GM21447 (cell line): ENCODE results near the gene SFMBT2.

Experiments
- ATAC-seq: cut with Tn5 transposase; IDR thresholded peaks from one replicate; pipeline ENCODE4 v1.9.1; 2021; ENCODE audit not compliant: unreplicated experiment

SFMBT2 gene

DNA sequence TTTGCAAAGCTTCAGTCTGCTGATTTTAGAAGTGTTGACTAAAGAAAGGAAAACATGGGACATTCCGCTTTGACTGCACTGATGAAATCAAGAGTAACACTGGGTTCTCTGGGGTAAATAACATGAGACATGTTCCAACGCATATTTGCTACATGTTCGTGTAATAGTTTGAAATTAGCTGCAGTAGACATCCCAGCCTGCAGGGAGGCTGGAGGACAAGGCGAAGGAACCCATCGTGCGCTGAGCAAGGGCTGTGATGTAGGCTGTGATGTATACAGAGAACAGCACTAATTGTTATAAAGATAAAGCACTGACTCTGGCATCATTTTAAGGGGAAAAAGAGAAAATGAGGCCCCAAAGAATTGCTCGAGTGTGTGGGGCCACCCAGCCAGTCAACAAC lies 40.3 kb downstream of the SFMBT2 start:
- ATAC-seq = no peak

- ATAC-seq = no peak
These were observed 45.6 kb downstream of the SFMBT2 start for GRCh38 chr10:7365027-7365745.

GRCh38 chr10:7364474-7364873 lies 46.4 kb downstream of the SFMBT2 start:
- no peak for ATAC-seq

DNA sequence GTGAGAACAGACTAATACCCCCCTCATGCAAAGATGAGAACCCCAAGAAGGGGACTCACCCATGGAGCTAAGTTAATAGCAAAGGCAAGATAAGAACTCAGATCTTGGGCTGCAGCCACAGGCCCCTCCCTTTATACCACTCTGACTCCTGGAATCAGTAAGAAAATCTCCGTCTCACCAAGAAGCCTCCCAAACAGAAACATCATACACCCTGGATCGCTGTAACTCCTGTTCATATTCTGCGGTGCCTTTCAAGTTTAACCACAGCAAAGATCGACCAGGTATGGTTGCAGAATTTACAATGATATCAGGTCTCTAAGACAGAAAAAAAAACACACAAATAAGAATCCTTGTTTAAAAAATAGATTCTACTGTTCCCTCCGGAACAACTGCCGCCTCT lies 47.1 kb downstream of the SFMBT2 start:
- ATAC-seq = no peak

DNA sequence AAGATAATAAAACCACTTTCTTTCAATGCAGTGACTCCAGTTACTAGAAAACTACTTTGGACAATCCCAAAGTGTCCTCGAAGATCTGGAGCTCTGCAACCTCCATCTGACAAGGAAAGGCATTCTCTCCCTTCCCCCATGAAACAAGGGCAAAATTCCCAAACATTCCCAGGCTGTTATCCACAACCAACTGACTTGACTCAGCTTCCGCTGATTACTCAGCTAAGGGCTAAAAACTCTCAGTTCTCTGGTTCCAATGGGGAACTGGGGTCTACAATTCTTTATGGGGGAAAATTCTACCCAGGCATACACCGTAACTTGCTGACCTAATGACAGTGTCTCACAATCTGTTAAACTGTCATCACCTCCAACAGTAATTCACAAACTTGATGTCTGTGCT lies 48.4 kb downstream of the SFMBT2 start:
- ATAC-seq = no peak

DNA sequence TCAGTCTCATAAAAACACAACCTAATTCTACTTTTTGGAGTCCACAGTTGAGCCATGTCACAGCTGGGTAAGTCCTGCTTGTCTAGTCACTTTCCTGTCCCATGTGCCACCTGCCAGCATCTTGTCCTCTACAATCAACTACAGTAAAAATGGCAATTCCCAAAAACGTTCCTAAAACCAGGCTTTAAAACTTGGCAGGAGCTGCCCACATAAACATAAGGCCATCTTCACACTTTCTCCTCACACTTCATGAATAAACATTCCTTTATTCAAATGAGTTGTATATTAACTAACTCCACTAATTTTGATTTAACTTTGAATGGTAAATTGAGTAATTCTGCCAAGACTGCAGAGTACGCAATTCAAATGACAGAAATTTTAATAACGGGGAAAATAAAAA lies 49.5 kb downstream of the SFMBT2 start:
- no peak for ATAC-seq

DNA sequence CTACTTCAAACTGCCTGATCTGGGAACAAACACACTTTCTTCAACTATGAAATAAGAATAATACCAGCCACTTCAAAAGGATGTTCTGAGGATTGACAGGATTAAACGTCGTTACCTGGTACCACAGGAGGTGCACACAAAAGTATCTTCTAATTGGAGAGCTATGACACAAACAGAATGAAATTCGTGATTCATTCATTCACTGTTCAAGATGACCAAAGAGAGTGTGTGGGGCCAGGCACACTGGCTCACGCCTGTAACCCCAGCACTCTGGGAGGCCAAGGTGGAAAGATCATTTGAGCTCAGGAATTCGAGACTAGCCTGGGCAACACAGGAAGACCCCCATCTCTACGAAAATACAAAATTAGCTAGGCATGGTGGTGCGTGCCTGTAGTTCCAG lies 50.9 kb downstream of the SFMBT2 start:
- no peak for ATAC-seq

GRCh38 chr10:7359356-7359755 lies 51.5 kb downstream of the SFMBT2 start:
- ATAC-seq = no peak

- no peak for ATAC-seq
These were observed 53.6 kb downstream of the SFMBT2 start for GRCh38 chr10:7357193-7357592.

DNA sequence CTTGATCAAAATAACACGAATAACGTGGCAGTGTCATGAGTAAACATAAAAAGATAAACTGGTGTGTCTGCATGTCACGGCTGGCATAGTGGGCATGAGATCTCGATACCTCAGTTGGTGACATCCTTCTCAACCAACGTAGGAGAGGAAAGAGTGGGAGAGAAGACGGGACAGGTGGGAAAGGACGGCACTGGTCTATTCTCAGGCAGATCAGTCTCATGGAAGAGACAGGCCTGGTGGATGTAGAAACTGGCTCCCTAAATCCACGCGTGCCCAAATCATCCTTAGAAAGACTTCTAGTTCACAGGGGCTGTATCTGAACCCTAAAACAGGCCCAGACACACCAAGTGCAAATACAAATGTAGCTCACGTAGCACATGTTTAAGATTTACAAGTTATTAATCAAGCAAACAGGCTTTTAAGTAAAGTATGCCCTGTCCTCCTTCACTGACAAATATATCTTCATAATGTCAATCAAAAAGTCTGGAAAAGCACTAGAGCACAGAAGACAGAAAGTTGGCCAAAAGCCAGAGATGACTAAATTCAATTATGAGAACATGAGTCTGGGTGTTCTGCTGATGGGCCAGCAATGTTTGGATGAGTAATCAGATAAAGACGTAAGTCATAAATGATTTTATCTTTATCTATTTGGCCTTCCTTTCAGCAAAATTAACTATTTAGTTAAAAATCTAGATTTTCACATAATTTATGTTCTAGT lies 56.3 kb downstream of the SFMBT2 start:
- ATAC-seq = no peak

- ATAC-seq = no peak
These were observed 58.9 kb downstream of the SFMBT2 start for GRCh38 chr10:7351894-7352293.

DNA sequence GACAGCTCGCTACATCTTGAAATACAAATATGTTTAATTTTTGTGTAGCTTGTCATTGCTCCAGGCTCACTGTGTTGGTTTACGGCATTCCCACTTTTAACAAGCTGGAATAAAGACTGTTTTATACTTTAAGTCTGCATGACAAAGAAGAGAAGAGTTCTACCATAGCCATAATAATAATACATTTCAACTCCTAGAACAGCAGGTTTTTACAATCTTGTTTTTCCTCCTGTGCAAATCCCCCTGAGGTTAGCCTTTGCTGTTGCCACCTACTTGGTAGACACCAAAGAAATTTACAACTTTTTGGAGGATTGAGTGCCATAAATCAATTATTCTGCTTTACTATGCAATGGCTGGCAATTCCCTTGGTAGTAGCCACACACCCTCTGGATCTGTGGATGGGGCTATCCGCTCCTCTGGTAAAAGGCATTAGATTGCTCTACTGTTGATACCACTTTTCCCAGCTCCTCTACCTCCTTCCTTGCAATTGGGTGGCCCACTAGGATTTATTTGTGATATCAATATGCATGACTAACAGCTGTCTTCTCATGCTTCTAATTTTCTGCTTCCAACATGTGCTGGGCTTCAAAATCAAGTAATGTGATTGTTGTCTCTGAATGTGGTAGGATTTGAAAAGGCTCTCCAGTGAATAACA lies 60.2 kb downstream of the SFMBT2 start:
- ATAC-seq = no peak

DNA sequence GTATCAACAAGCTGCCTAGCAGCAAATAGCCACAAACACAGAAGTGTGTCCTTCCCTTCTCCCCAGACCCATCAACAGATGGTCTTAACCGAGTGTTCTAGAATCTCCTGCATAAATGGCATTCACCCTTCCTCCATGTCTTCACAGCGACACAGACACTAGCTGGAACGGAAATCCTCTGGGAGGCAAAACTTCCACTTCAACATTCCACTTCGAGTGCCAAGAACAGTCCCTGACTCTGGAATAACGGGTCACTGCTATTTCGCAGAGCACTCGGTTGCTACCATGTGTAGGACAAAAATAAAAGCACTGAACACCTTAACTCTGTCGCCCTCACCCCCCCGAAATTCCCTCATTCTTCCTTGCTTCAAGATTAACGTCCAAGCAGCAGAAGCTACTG lies 65.1 kb downstream of the SFMBT2 start:
- no peak for ATAC-seq

- ATAC-seq = no peak
These were observed 67.8 kb downstream of the SFMBT2 start for GRCh38 chr10:7343040-7343439.

- ATAC-seq = no peak
These were observed 70.5 kb downstream of the SFMBT2 start for GRCh38 chr10:7340179-7340874.

DNA sequence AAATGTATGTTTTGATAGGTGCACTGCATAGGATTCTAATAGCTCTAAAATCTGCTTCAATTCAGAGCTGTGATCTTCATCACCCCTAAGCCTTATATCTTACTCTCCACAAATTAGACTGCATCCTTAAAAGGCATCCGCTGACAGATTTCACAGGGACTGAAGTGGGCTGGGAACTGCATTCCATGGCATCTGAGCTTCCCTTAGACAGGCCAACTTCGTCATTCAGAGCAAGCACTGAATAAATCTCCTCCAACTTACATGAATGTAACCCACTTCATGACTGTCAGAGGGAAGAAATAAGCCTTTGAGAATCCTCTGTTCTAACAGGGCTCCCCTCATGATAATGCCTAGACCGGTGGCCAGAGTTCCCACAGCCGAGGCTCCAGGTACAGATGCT lies 71.3 kb downstream of the SFMBT2 start:
- ATAC-seq = no peak

- no peak for ATAC-seq
These were observed 72.4 kb downstream of the SFMBT2 start for GRCh38 chr10:7338469-7338868.

- ATAC-seq = peak; percentile 80
These were observed 73.2 kb downstream of the SFMBT2 start for GRCh38 chr10:7337431-7338171.

- ATAC-seq = no peak
These were observed 74.9 kb downstream of the SFMBT2 start for GRCh38 chr10:7335977-7336376.

DNA sequence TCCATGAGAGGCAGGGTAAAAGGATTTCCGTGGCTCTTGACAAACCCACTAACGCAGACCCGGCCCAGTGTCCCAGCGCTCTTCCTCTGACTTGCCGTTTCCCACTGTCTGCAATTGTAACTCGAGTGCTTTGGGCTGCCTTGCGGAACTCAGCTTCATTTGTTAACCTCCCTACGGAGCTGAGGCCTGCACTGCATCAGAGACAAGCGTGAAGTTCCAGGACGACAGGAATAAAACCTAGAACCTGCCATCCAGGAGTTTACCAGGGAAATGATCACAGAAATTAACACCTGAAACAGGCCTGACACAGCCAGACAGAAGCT lies 76.2 kb downstream of the SFMBT2 start:
- ATAC-seq = no peak
